NCI-H82 (cell line): ENCODE measurements around the gene ATG9A.
A peak's percentile ranks its signal among the peaks of the same experiment; 100 is the strongest.

ENCODE experiments used
- DNase-seq: peaks from one replicate; lab custom pipeline; 2025; lab: John Stamatoyannopoulos, UW

ATG9A gene

DNA sequence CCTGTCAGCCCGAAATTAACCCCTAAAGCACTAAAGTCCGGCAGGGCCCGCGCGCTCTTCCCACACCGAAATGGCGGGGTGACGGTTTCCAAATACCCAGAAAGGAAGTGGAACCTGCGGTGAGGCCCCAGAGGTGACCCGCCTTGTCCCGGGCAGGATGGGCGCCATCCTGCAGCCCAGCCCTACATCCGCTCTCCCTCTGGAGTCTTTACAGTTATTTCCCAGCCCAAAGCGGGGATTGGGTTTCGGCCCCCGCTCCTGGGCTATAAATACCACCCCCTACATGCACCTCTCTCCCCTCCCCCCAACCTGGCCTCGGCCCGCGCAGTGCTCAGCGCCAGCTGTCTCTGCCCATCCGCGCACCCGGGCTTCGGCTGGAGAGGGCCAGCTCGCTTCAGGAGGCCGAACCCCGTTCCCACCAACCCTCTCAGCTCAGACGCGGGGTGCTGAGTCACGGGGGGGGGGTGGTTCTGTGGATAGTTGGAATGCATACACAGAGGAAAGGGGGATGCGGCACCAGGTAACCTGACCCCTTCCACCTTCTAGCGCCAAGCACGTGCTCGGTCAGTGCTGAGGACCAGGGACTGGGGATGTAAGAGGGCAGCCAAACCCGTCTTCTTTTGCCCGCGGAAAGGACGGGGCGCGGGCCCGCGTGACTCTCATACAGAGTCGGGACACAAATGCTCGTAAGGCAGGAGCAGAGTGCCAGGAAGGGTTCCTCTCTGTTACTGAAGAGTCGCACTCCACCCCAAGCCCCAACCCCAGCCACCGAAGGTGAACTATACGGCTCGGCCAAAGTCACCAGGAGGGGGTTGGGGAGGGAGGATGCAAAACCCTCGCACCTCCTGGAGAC, 23.7 kb upstream of the ATG9A start, which contains the start of gene TUBA4B:
Gene TUBA4B, plus strand, starts transcription at position 344 of the 853 bp plus-strand sequence. Its CDS starts 165 bp downstream, at position 509.
- DNase-seq, result peak; percentile 76

GRCh38 chr2:219252570-219252899, 23.1 kb upstream of the ATG9A start:
- DNase-seq, result peak; percentile 73

DNA sequence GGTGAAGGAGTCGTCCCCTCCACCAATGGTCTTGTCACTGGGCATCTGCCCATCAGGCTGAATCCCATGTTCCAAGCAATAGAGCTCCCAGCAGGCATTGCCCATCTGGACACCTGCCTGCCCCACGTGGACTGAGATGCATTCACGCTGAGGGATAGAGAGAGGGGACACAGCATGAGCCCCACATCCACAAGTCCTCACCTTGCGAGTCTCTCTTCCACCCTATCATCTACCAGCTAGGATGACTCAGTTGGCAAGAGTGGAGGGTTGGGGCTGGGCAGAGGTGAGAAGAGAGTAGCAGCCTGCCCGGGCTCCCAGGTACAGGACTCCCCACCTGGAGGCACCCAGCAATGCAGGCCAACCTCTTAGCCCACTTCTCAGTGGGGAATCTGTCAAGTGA, 22.6 kb upstream of the ATG9A start:
- DNase-seq, result no peak

DNA sequence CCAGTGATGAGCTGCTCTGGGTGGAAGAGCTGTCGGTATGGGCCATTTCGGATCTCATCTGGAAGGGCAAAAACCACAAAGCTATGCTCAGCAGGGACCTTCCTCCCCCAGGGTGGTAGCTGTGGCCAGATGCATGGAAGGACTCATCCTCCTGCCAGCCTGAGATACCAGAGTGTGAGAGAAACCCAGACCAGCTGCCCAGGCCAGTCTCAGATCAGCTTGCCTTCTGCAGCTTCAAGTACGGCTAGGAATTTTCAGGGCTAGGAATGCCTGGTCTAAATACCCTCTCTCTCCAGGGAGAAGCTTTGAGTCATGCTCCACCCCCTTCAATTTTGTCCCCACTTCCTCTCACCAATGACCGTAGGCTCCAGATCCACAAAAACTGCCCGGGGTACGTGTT, 22.2 kb upstream of the ATG9A start:
- no peak for DNase-seq

DNA sequence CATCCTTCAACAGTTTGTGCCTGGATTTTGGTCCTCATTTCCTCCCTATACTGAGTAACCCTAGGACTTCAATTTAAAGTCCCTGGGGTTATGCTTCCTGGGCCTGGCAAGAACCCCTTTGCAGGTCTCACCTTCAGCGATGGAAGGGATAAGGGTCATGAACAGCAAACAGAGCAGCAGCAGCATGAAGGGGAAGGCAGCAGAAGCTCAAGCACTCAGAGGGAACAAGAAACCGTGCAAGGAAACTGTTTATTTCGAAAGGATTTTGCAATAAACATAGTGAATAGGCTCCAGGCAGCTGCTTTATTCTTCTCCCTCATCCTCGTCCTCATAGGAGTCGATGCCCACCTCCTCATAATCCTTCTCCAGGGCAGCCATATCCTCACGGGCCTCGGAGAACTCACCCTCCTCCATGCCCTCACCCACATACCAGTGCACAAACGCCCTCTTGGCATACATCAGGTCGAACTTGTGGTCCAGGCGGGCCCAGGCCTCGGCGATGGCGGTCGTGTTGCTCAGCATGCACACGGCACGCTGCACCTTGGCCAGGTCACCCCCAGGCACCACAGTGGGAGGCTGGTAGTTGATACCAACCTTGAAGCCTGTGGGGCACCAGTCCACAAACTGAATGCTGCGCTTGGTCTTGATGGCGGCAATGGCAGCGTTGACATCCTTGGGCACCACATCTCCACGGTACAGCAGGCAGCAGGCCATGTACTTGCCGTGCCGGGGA, 20.8 kb upstream of the ATG9A start:
- DNase-seq, result no peak

GRCh38 chr2:219249203-219249980, 20.0 kb upstream of the ATG9A start:
- peak; percentile 80 for DNase-seq

DNA sequence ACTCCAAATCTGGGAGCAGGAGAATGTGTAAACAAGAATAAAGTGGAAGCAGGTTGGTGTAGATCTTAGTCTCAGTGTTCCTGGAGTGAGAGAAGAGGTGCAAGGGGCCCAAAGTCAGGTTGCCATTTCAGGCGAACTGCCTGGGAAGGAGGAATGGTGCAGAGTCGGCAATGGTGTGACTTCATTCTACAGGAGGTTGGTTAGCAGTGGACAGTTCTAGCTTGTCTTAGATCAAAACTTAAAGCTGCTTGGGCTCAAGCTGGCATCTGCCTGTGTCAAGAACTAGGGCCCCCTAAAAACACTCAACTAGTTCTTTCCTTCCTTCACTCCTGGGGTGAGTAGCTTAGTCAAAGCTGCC, 19.4 kb upstream of the ATG9A start:
- no peak for DNase-seq

DNA sequence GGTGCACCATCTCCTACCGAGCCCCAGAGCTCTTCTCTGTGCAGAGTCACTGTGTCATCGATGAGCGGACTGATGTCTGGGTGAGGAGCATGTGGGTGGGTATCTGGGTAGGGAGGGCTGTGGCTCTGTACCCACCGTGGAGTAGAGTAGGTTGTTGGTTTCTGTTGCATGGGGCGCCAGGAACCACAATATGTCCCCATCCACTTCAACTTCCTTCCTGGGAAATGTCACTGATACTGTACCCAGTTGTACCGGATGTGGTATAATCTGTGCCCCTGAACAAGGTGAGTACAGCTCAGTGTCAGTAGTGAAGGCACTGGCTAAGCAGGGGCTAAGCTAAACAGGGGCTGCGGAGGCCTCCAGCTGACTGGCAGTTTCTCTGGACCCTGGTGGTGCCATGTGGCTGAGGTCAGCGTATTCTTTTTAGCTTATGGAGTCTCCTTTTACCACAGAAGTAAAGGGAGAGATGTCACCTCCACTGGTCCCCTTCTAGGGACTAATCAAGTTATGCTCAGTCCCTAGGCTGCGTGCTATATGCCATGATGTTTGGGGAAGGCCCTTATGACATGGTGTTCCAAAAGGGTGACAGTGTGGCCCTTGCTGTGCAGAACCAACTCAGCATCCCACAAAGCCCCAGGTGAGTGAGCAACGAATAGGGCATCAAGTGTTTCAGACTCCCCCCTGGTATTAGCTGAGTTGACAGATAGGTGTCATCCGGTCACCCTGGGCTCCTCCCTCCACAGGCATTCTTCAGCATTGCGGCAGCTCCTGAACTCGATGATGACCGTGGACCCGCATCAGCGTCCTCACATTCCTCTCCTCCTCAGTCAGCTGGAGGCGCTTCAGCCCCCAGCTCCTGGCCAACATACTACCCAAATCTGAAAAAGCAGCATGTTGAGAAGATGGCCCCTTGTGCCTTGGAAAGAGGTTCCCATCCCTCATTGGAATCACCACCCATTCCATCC, 18.5 kb upstream of the ATG9A start:
- DNase-seq, result no peak

DNA sequence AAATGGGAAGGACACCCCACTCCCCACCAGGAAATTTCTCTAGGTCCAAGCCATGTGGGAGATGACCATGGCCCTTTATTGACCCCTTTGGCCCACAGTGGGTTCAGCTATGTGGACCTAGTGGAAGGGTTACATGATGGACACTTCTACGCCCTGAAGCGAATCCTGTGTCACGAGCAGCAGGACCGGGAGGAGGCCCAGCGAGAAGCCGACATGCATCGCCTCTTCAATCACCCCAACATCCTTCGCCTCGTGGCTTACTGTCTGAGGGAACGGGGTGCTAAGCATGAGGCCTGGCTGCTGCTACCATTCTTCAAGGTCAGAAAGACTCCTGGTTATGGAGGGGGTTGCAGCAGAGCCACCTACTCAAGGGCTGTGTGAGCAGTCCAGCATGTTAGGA, 17.1 kb upstream of the ATG9A start:
- DNase-seq, result no peak

GRCh38 chr2:219245899-219246230, 16.4 kb upstream of the ATG9A start:
- no peak for DNase-seq

GRCh38 chr2:219245148-219245898, 15.9 kb upstream of the ATG9A start, which contains the start of the genes GLB1L and STK16:
TSS of gene GLB1L (minus strand) at chr2:219245444. CDS start at chr2:219243573, 1,871 bp downstream.
TSS of gene STK16 (plus strand) at chr2:219245479. CDS start at chr2:219246000, 521 bp downstream.
- DNase-seq, result peak; percentile 94

- DNase-seq, result no peak
These were observed 15.3 kb upstream of the ATG9A start for GRCh38 chr2:219244789-219245147.

DNA sequence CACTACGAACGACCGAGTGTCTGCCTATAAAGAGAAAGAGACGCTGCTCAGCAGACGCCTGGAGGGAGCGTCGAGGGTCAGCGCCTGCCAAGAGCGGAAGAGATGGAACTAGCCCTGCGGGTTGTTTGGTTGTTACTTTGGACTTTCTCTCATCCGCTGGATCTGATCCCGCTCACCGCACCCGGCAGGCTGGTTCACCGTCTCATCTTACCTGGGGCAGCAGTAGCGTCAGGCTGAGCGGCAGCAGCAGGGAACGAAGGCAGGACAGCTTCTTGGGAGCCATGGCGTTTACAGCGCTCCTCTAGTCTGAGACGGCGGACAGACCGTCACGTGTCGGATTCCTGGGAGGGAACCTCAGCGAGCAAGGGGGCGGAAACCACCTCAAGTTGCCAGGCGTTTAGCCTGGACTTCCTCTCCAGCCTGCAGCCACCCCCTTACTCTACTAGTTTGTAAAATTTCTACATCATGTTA, 13.9 kb upstream of the ATG9A start:
- no peak for DNase-seq

DNA sequence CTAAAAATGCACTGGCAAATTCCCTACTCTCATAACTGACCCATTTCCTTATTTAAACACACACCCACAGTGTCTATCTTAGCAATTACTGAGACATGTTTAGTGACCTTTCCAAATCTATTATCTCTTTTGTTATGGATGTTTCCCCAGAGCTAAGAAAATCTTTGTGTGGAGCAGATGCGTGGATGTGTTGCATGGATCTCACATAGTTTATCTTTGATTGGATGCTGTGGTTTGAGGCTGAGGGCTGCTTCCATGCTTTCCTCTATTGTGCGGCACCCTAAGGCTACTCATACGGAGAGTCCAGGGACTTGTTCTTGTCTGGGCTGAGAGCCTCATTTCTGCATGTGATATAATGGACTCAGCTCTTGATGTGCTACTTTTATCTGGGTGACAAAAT, 4.9 kb upstream of the ATG9A start:
- no peak for DNase-seq

DNA sequence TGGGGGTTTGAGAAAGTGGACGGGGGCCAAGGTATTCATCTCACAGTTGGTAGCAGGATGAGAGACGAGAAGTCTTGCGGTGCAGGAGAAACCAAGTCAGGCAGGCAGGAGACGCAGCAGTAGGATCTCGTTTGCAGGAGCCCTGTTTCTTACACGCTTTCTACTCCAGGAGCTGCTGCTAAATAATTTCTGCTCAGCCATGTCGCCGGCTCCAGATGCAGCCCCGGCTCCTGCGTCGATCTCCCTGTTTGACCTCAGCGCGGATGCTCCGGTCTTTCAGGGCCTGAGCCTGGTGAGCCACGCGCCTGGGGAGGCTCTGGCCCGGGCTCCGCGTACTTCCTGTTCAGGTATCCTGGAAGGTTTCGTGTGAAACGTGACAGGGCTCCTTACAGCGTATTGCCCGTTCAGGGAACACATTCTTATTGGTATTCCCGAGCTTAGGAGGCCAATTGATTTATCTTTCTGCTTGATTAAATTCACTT, 664 bp upstream of the ATG9A start:
- DNase-seq, result peak; percentile 63

DNA sequence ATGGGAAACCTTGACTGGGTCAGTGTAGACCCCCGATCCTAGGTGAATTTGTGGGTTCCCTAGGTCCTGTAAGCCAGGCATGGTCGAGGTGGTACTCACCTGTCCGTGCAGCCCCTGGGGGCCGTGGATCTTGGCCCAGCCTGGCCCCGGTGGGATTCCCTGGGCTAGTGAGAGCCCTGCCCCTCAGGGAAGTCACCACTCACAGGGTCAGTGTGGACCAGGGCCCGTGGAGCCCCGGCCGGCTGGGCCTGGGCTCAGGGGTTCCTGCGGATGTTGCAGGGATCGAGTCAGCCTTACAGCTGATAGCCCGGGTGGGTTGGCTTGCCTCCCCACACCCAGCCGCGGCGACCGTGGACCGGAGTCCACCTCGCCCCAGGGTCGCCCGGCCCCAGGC, 528 bp downstream of the ATG9A start:
- DNase-seq, result no peak

GRCh38 chr2:219228041-219228910, 1.2 kb downstream of the ATG9A start:
- no peak for DNase-seq

DNA sequence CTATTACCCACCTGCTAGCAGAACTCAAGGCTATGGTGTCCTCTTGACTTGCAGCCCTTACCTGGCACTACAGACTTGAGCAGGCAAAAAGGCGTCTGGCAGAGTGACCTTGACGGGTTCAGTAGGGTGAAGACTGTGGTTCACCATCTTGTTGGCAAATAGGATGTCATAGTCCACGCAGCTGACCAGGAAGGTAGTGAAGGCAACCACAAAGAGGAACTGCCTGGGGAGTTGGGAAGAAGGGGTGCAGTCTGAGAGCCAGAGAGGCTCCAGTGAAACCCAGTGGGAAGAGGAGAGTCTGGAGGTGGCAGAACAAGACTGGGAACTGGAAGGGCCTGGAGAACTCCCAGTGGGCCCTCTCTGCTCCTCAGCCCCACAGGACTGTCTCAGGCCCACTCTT, 4.1 kb downstream of the ATG9A start:
- DNase-seq, result no peak

DNA sequence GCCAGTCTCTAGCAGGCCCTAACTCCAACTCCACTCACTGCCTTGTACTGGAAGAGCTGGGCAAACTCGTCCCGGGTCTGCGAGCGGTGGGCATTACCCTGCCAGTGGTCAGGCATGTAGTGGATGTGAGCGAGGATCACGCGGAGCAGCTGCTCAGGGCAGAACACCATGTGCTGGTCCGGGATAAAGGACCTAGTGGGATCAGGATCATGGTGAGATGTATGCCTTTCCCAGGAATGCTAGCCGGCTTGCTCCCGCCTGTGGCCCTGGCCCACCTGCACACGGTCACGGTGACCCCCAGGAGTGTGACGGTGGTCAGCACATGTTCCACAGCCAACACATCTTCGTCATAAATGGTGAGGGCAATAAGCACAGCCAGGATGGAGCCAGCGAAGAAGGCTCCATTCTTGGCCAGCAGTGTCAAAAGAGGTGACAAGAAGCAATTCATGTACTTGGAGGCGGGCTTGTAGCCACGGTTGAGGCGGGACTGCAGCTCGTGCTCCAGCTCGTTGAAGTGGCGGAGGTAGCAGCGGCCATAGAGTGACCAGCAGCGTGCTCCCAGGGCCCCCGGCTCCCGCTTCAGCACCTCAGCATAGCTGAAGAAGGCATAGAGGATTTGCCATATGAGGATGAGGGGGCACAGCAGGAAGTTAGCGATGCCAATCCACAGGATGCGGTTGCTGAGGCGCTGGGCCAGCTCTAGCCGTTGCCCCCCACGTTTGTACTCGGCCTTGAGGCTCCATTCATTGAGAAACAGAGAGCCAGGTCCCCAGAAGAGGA, 5.4 kb downstream of the ATG9A start:
- no peak for DNase-seq
